A549 (cell line): Measurements from ENCODE around the gene CCDC27. TPM values are rescaled to one million over a fixed set of nuclear protein-coding genes. Genes with fewer than 3 reads are reported as not detected.

Experiments
- ATAC-seq, 2 experiments: fragments of 200-7000 bp in 1 of 2; fragments of >200 bp in 1 of 2; cut with Nextera tagmentation in 1 of 2; cut with Tn5 transposase in 1 of 2; 3 replicates each; pipeline versions ENCODE4 v1.8.0 to v1.9.1; 2018 to 2020; ENCODE audit warnings: mild to moderate bottlenecking in 1 of 2, moderate library complexity in 1 of 2
- CTCF ChIA-PET: fragments of 300-600 bp; sonication (Branson Sonifier 250); formaldehyde crosslinking; extraction: SDS; loops from one replicate; lab custom pipeline; 2021; ENCODE audit warnings: antibody characterized with exemption, inconsistent platforms; lab: Yijun Ruan, JAX
- POLR2A ChIA-PET: fragments of 350-600 bp; formaldehyde crosslinking; extraction: SDS; loops from one replicate; lab custom pipeline; 2021; ENCODE audit warnings: antibody characterized with exemption, inconsistent platforms; lab: Yijun Ruan, JAX
- DNase-seq, 2 experiments: peaks; one replicate each; pipeline versions ENCODE4 v3.0.0 to v3.0.0-alpha.2; 2011 to 2016; ENCODE audit warnings: low read depth in 1 of 2, low spot score in 1 of 2
- FAIRE-seq: peaks from 2 replicates; lab custom pipeline; 2011; peaks lifted over from hg19 to GRCh38; lab: Jason Lieb, UNC
- H3K27ac ChIP-seq, 2 experiments: fragments of >200 bp; sonication (Bioruptor Twin); formaldehyde crosslinking; 3 replicates each; pipeline ENCODE4 v1.5.1; 2016 to 2017
- H3K4me1 ChIP-seq: fragments of >200 bp; sonication (Bioruptor Twin); formaldehyde crosslinking; 3 replicates; pipeline ENCODE4 v1.6.1; 2016
- H3K4me2 ChIP-seq: fragments of >200 bp; sonication (Bioruptor Twin); formaldehyde crosslinking; 3 replicates; pipeline ENCODE4 v1.6.1; 2016
- H3K4me3 ChIP-seq: fragments of >200 bp; sonication (Bioruptor Twin); formaldehyde crosslinking; 3 replicates; pipeline ENCODE4 v1.5.1; 2016
- H3K9me3 ChIP-seq: fragments of >200 bp; sonication (Bioruptor Twin); formaldehyde crosslinking; 3 replicates; pipeline ENCODE4 v1.6.1; 2016
- CBX2 ChIP-seq: fragments of 200-600 bp; sonication (generic); IDR thresholded peaks from 2 replicates; pipeline ENCODE4 v1.6.1; 2016; ENCODE audit warnings: low read depth, mild to moderate bottlenecking, borderline replicate concordance
- CHD4 ChIP-seq: fragments of 200-600 bp; sonication (generic); IDR thresholded peaks from 2 replicates; pipeline ENCODE4 v1.6.1; 2016; ENCODE audit warnings: antibody characterized with exemption, mild to moderate bottlenecking, borderline replicate concordance
- EHMT2 ChIP-seq: fragments of 200-600 bp; sonication (generic); IDR thresholded peaks from 2 replicates; pipeline ENCODE4 v1.6.1; 2016; ENCODE audit warnings: antibody characterized with exemption, low read depth, mild to moderate bottlenecking, moderate library complexity
- EP300 ChIP-seq, 2 experiments: fragments of >200 bp; sonication (Bioruptor Twin); formaldehyde crosslinking; IDR thresholded peaks; 2 replicates in 1 of 2; 3 replicates in 1 of 2; pipeline ENCODE4 v1.6.1; 2016 to 2017
- FOSB ChIP-seq: fragments of 250-450 bp; sonication (Bioruptor Pico); IDR thresholded peaks from 2 replicates; pipeline ENCODE4 v1.5.0; 2020; ENCODE audit warnings: mild to moderate bottlenecking, moderate library complexity
- FOXS1 ChIP-seq: fragments of 250-450 bp; sonication (Bioruptor Pico); IDR thresholded peaks from 2 replicates; pipeline ENCODE4 v1.5.0; 2020; ENCODE audit warnings: mild to moderate bottlenecking, moderate library complexity
- HDAC2 ChIP-seq: fragments of 200-600 bp; sonication (generic); IDR thresholded peaks from 2 replicates; pipeline ENCODE4 v1.6.1; 2016
- HEYL ChIP-seq: fragments of 250-450 bp; sonication (Bioruptor Pico); IDR thresholded peaks from 2 replicates; pipeline ENCODE4 v1.8.0; 2021; ENCODE audit warnings: mild to moderate bottlenecking, moderate library complexity
- HOXB13 ChIP-seq: fragments of 250-450 bp; sonication (Bioruptor Pico); IDR thresholded peaks from 2 replicates; pipeline ENCODE4 v1.5.0; 2020; ENCODE audit warnings: low read depth, mild to moderate bottlenecking, moderate library complexity
- KDM1A ChIP-seq: fragments of 200-600 bp; sonication (generic); IDR thresholded peaks from 2 replicates; pipeline ENCODE4 v1.6.1; 2016; ENCODE audit warnings: low read depth, mild to moderate bottlenecking
- PHF8 ChIP-seq: fragments of 200-600 bp; sonication (generic); IDR thresholded peaks from 2 replicates; pipeline ENCODE4 v1.6.1; 2016; ENCODE audit warnings: low read depth, mild to moderate bottlenecking, antibody characterized with exemption, moderate library complexity, borderline replicate concordance
- RARB ChIP-seq: fragments of 250-450 bp; sonication (Bioruptor Pico); IDR thresholded peaks from 2 replicates; pipeline ENCODE4 v1.8.0; 2021; ENCODE audit warnings: mild to moderate bottlenecking, moderate library complexity
- RFX5 ChIP-seq: fragments of 450-650 bp; IDR thresholded peaks from 2 replicates; pipeline ENCODE4 v1.7.1; 2014; ENCODE audit warnings: antibody characterized with exemption, mild to moderate bottlenecking, moderate library complexity
- RNF2 ChIP-seq: fragments of 200-600 bp; sonication (generic); IDR thresholded peaks from 2 replicates; pipeline ENCODE4 v1.6.1; 2016; ENCODE audit warnings: low read depth, mild to moderate bottlenecking, antibody characterized with exemption, moderate library complexity, borderline replicate concordance
- TFCP2L1 ChIP-seq: fragments of 250-450 bp; sonication (Bioruptor Pico); IDR thresholded peaks from 2 replicates; pipeline ENCODE4 v1.5.0; 2021; ENCODE audit warnings: mild to moderate bottlenecking
- TP53 ChIP-seq: fragments of 250-450 bp; sonication (Bioruptor Pico); IDR thresholded peaks from 2 replicates; pipeline ENCODE4 v1.5.0; 2021; ENCODE audit warnings: mild to moderate bottlenecking, moderate library complexity
- WGBS: methylation state at CpG from one replicate; pipeline ENCODE4 v1.1.6; 2017; ENCODE audit errors: missing lambda C conversion rate; 5-methylcytosine and 5-hydroxymethylcytosine counted together
- polyA plus RNA-seq, 4 experiments: library from polyadenylated mRNA; depleted of rRNA in 3 of 4; stranded (reverse); fragments of >200 nt; fragmentation: RNase III in 1 of 4; extraction: RNeasy Plus Mini Kit Qiagen cat#74134 plus additional on column Dnase treatment in 1 of 4; gene quantifications; 2 replicates in 3 of 4; 3 replicates in 1 of 4; pipeline ENCODE4 v1.2.3, GENCODE V29; 2011 to 2017
- TF ChIP-seq, protein P1 (sequence below): fragments of 200-600 bp; sonication (generic); IDR thresholded peaks from 2 replicates; pipeline ENCODE4 v1.6.1; 2016; ENCODE audit warnings: antibody characterized with exemption, mild to moderate bottlenecking, moderate library complexity
- TF ChIP-seq, protein P2 (sequence below): fragments of >200 bp; sonication (Bioruptor Twin); formaldehyde crosslinking; IDR thresholded peaks from 3 replicates; pipeline ENCODE4 v1.5.1; 2016
- TF ChIP-seq, protein P3 (sequence below): IDR thresholded peaks from 2 replicates; pipeline ENCODE4 v1.6.1; 2012
- TF ChIP-seq, protein P4 (sequence below): IDR thresholded peaks from 2 replicates; pipeline ENCODE4 v1.6.1; 2012
- TF ChIP-seq, protein P5 (sequence below): IDR thresholded peaks from 2 replicates; pipeline ENCODE4 v1.6.1; 2012; ENCODE audit warnings: low read depth, borderline replicate concordance

The CCDC27 gene
- polyA plus RNA-seq, 2 of the 4 experiments (the other 2 are of a cell fraction), result not detected

DNA sequence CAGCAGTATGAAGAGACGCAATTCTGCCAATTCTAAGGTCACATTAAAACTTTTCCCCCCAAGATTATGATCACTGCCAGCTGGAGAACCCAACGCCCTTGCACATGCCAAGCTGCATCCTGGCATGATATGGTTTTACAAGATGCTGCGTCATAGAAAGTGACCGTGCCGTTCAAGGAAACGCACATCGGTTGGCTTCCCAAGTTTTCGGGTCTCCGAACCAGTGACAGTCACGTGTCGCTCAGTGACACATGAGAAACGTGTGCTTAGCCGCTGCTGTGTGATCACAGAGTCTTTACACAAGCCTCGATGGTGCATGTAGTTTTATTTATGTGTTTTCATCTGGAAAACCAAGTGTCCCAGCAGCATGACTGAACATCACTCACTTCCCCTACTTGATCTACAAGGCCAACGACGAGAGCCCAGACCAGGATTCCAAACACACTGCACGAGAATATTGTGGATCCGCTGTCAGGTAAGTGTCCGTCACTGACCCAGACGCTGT, 27.7 kb downstream of the CCDC27 start:
- no peak overlapping the region for H3K4me3 ChIP-seq
- WGBS, result 97% methylated on average over 20 of the region's 20 CpGs
- H3K4me2 ChIP-seq, result no peak overlapping the region
- FAIRE-seq (no peak), DNase-seq (no peak), ATAC-seq (no peak)
- no peak overlapping the region for H3K27ac ChIP-seq
- ChIA-PET POLR2A (no interaction called here), CTCF (no interaction called here)
- no peak for TF ChIP-seq FOSB (CRISPR knock-in tag)
- TF ChIP-seq, protein P1, sequence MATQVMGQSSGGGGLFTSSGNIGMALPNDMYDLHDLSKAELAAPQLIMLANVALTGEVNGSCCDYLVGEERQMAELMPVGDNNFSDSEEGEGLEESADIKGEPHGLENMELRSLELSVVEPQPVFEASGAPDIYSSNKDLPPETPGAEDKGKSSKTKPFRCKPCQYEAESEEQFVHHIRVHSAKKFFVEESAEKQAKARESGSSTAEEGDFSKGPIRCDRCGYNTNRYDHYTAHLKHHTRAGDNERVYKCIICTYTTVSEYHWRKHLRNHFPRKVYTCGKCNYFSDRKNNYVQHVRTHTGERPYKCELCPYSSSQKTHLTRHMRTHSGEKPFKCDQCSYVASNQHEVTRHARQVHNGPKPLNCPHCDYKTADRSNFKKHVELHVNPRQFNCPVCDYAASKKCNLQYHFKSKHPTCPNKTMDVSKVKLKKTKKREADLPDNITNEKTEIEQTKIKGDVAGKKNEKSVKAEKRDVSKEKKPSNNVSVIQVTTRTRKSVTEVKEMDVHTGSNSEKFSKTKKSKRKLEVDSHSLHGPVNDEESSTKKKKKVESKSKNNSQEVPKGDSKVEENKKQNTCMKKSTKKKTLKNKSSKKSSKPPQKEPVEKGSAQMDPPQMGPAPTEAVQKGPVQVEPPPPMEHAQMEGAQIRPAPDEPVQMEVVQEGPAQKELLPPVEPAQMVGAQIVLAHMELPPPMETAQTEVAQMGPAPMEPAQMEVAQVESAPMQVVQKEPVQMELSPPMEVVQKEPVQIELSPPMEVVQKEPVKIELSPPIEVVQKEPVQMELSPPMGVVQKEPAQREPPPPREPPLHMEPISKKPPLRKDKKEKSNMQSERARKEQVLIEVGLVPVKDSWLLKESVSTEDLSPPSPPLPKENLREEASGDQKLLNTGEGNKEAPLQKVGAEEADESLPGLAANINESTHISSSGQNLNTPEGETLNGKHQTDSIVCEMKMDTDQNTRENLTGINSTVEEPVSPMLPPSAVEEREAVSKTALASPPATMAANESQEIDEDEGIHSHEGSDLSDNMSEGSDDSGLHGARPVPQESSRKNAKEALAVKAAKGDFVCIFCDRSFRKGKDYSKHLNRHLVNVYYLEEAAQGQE, result no peak
- no peak for TF ChIP-seq FOXS1 (CRISPR knock-in tag)
- no peak for TF ChIP-seq CHD4
- no peak for TF ChIP-seq EP300 (IDR thresholded peaks at IDR 0.05)
- TF ChIP-seq, protein P2, sequence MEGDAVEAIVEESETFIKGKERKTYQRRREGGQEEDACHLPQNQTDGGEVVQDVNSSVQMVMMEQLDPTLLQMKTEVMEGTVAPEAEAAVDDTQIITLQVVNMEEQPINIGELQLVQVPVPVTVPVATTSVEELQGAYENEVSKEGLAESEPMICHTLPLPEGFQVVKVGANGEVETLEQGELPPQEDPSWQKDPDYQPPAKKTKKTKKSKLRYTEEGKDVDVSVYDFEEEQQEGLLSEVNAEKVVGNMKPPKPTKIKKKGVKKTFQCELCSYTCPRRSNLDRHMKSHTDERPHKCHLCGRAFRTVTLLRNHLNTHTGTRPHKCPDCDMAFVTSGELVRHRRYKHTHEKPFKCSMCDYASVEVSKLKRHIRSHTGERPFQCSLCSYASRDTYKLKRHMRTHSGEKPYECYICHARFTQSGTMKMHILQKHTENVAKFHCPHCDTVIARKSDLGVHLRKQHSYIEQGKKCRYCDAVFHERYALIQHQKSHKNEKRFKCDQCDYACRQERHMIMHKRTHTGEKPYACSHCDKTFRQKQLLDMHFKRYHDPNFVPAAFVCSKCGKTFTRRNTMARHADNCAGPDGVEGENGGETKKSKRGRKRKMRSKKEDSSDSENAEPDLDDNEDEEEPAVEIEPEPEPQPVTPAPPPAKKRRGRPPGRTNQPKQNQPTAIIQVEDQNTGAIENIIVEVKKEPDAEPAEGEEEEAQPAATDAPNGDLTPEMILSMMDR, result no peak
- no peak for TF ChIP-seq RFX5
- TF ChIP-seq EHMT2, result no peak
- TF ChIP-seq, protein P3, sequence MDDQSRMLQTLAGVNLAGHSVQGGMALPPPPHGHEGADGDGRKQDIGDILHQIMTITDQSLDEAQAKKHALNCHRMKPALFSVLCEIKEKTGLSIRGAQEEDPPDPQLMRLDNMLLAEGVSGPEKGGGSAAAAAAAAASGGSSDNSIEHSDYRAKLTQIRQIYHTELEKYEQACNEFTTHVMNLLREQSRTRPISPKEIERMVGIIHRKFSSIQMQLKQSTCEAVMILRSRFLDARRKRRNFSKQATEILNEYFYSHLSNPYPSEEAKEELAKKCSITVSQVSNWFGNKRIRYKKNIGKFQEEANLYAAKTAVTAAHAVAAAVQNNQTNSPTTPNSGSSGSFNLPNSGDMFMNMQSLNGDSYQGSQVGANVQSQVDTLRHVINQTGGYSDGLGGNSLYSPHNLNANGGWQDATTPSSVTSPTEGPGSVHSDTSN, result no peak
- H3K4me1 ChIP-seq, result peaks cover 9% of the 10 kb centered on the region; the same call in 2 of the 3 replicates
- no peaks in the 10 kb centered on the region for H3K9me3 ChIP-seq

DNA sequence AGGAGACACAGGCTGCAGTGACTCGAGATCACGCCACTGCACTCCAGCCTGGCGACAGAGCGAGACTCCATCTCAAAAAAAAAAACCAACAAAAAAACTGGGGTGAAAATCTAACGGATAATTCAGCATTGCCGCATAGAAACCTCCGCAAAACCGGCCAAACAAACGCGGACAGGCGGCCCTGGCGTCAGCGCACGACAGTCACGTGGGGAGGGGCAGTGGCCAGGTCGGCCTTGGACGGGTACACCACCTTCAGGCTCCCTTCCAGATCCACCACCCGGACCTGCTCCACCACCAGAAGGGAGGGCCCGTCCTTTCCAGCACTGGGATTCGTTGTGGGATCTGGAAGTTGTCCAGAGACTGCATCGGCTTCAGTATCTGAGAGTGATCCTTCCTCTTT, 28.7 kb downstream of the CCDC27 start:
- no peak overlapping the region for H3K4me2 ChIP-seq
- H3K4me1 ChIP-seq, result peaks cover 5% of the 10 kb centered on the region; the same call in 2 of the 3 replicates
- TF ChIP-seq, protein P4, sequence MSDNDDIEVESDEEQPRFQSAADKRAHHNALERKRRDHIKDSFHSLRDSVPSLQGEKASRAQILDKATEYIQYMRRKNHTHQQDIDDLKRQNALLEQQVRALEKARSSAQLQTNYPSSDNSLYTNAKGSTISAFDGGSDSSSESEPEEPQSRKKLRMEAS, result no peak
- TF ChIP-seq PHF8, result no peak
- no peak for TF ChIP-seq RNF2
- no peak for TF ChIP-seq HEYL (CRISPR knock-in tag)
- TF ChIP-seq HOXB13 (CRISPR knock-in tag), result no peak
- TF ChIP-seq TFCP2L1, result no peak
- no peak for TF ChIP-seq CBX2
- no peak for TF ChIP-seq CHD4
- TF ChIP-seq FOXS1 (CRISPR knock-in tag), result no peak
- TF ChIP-seq, protein P2, result no peak
- no peak for TF ChIP-seq RARB (CRISPR knock-in tag)
- TF ChIP-seq KDM1A, result no peak
- TF ChIP-seq TP53 (CRISPR knock-in tag), result no peak
- TF ChIP-seq, protein P5, sequence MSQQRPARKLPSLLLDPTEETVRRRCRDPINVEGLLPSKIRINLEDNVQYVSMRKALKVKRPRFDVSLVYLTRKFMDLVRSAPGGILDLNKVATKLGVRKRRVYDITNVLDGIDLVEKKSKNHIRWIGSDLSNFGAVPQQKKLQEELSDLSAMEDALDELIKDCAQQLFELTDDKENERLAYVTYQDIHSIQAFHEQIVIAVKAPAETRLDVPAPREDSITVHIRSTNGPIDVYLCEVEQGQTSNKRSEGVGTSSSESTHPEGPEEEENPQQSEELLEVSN, result no peak
- no peak for TF ChIP-seq HDAC2
- no peak for TF ChIP-seq FOSB (CRISPR knock-in tag)
- TF ChIP-seq, protein P3, result no peak
- H3K9me3 ChIP-seq, result no peaks in the 10 kb centered on the region
- CTCF ChIA-PET, result no interaction called here
- no peak overlapping the region for H3K27ac ChIP-seq
- WGBS, result 92% methylated on average over 21 of the region's 21 CpGs
- POLR2A ChIA-PET, result no interaction called here
- FAIRE-seq (no peak), ATAC-seq (no peak), DNase-seq (no peak)
- H3K4me3 ChIP-seq, result no peak overlapping the region
